ENCODE measurements around the gene RAB5B.

Gene RAB5B, protein sequence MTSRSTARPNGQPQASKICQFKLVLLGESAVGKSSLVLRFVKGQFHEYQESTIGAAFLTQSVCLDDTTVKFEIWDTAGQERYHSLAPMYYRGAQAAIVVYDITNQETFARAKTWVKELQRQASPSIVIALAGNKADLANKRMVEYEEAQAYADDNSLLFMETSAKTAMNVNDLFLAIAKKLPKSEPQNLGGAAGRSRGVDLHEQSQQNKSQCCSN
- 15.6 to 52.4 reads per million in 2 donors for total RNA-seq

DNA sequence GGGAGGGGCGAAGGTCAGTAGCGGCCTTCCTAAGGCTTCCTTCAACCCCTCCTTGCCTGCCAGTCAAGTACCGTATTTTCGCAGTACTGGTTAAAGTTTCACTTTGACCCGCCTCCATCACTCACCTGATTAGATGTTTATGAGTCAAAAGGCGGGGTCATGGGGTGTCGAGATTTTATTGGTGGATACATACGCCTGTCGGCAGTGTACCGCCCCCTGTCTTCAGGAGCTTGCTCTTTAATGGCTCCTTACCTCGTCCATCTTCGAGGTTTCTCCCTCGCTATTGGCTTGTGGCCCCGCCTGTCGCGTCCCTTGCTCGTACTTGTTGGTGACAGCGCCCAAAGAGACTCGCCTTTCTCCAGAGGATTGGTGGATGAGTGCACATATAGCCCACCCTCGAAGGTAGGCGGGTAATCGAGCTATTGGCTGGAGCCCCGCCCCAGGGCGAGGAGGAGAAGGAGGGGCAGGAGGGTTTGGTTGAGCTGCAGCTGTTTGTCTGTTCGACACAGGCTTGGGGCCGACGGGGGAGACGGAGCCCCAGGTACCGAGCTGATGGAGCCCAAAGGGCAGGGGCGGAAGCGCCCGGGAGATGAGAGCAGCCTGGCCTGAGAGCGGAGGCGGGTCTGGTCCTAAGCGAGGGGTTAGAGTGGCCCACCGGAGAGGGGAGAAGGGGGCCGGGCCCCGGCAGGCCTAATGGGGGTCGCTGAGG is at the start of gene RAB5B:
Gene RAB5B (plus strand): TSS at position 480 of the 709 bp plus-strand sequence. CDS start 12,883 bp downstream, outside the sequence.
- peak; percentile 87 to 100 (median 97) for DNase-seq

DNA sequence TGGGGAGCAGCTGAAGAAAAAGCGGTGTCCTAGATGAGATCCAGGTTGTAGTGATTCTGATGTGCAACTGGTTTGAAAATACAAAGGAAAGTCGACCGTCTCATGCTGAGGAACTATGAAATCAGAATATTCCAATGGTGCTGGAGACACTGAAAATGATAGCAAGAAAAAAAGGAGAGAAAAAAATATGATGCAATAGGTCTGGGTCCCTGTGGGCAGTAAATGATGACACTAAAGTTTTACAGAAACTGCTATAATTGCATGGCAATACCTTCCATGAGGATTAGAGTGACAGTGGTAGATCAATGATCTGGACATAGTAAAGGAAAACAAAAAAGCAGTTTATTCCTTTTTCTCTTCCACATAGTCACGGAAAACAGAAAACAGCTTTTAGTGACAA is 48.5 kb upstream of the RAB5B start:
- DNase-seq = no peak

DNA sequence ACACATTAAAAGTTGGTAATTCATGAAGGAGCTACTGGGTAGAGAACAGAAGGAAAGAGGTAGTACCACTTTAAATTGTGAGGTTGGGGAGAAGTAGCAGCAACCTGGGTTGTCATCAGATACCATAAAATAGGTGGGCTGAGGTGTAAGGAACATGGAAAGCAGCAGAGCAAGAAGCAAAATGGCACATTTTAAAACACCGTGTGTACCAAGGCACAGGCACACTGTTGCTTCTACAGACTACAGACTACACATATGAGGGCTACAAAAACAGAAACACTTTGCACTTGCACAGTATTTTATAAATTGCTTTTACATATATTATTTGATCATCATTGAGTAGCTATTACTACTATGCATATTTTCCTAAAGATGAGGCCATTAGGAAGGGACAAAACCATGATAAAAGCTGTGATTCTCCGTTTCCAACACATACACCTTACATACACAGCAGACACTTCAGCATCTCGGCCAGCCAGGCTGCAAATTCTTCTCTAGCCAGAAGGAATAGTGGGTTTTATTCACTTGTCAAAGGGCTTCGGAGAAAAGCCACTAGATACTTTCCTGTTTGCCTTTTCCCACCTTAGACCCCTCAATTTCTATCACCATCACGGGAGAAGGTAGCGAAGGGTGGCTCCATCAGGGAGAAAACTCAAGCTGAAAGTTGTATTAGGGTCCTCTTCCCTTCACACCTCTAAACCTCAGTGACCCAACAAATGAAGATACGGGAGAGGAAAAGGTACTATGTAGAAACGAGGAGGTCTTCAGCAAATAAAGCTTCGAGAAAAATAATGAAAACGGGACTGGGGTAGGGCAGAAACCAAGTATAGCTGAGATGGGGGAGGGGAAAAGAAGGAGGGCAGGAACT is 47.8 kb upstream of the RAB5B start:
- peak in 1 of 5 experiments; percentile 42 for DNase-seq

DNA sequence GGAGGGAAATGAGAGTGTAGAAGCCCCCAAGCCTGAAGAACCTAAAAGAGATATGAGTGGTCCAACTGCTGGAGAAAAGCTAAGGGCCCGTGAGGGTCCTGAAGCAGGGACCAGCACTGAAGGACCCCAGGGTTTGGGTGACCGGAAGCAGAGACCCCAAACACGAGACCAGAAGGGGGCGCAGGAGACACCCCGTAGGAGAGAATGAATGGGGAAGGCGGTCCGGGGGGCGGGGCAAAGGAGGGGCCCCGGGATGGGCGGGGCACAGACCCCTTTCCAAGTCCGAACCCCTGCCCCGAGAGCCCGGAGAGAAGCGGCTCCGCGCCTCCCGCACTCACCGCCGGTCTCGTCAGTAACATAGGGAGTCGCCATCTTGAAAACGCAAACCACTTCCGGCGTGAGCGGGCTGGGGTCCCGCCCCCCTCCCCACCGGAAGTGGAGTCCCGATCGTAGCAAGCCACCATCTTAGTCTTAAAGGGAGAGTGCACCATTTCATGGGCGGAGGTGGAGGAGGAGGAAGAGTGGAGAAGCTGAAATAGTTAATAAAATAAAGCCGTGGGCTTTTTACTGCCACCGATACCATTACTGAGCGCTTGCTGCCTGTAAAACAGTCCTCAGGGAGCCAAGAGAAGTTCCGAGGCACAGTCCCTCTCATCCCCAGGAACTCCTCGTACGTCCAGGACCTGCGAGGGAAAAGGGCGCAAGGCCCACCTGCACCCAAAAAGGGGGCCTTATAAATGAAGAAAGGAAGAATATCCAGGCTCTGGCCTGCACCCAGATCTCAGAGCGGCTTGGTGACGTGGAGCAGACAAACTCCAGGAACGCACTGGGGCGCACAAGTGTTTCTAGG is 46.9 kb upstream of the RAB5B start:
- DNase-seq = peak; percentile 76 to 98 (median 83)

DNA sequence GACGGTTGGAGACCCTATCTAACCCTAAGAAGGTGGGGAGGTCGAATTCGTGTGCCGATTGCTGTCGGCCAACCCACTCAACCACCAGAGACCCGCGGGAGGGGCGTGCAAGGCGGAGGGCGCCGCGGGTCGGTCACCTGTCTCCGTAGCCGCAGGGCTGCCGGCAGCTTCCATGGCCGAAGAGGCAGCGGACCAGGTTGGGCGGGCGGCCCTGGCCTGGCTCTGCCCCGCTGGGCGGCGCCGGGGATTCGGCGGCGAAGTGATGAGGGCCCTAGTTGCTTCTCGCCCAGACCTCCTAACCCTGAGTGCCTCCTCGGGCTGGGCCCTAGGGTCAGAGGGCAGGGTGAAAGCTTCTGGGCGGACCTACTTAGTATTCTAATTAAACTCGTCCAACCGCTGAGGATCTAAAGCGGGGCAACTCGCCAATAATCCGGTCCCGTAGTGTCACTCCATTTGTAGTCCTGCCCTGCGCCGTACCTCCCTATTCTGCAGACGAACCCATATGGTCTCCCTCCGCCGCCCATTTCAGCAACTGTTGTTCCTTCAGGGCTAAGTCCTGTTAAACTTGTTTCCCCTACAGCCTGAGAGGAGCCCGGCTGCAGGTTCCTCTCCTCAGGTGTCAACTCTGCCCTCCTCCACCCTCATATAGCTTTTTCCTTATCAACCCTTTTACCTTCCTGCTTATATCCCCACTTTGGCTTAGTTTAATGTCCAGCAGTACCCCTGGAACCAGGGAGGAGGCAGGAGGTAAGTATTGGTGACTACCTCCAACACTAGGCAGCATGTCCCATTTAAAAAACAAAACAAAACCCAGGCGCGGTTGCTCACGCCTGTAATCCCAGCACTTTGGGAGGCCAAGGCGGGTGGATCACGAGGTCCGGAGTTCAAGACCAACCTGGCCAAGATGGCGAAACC is 46.0 kb upstream of the RAB5B start, which contains the start of gene PYM1:
Gene PYM1 (minus strand): TSS at position 307 of the 915 bp plus-strand sequence. CDS start 133 bp downstream, at position 174.
- DNase-seq = peak; percentile 26 to 94 (median 48)

DNA sequence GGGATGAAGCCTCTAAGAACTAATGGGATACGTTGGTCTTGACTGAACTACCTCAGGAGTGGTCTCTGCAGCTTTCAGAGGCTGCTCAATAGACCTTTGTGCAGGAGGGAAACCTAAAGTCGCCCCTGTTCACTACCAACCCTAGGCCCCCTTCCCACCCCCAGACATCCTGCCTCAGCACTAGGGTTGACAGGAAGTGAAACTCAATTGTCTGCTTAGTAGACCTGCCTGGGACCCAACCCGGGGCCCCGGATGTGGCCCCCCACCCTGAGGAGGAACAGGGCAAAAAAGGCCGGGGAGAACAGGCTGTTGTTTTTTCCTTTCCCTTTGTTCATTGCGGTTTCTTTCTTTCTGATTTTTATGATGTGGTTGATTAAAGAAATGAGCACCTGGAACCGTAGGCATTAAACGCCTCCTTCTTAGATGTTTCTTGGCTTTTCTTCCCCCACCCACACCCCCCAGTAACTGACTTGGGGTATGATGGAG is 44.5 kb upstream of the RAB5B start:
- DNase-seq = peak; percentile 62 to 97 (median 86)

DNA sequence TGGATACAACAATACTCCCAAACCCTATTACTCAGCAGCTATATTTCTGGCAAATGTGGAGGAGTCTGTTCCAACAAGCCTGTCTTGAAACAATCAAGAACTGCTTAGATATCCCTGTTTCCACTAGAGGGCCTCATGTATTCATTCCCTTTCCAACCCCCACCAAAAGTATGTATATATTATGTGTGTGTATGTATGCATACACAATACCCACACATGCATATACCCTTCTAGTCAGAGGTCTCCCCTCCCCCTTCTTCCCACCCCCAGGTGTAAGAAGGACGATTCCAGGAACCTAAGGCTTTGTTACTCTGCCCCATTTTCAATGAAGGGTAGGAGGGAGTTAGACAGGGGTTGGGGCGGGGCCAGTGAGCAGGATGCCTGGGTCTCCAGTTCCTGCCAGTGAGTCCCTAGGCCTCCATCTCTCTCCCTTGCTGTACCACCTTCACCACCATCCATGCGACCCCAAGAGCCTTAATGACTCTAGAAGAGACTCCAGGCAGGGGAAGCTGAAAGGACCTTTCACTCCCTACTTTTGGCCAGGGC is 43.0 kb upstream of the RAB5B start, which contains the start of gene DGKA:
Gene DGKA (plus strand): TSS at position 392 of the 546 bp plus-strand sequence. CDS start 5,342 bp downstream, outside the sequence.
- DNase-seq = peak in 4 of 5 experiments; percentile 46 to 89 (median 68)

DNA sequence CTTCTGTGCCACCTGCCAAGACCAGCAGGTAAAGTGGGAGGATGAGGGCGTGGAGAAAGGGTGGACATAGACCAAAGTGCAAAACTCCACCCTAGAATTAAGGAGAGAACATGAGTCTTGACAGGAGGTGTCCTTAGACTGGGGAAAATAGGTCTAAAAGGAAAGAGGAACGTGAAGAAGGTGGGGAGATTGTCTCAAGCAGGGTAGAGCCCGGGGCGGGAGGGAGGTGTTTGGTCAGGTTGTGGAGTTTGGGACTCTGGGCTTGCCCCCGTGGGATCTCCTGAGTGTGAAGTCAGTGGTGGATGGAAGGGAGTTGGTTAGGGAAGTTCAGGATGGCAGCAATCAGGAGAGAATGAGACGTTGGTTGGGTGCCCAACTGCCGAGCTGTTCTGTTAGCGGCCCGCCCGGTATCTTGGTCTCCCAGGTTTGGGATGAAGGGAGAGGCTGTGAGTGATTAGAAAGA is 42.5 kb upstream of the RAB5B start:
- no peak for DNase-seq

DNA sequence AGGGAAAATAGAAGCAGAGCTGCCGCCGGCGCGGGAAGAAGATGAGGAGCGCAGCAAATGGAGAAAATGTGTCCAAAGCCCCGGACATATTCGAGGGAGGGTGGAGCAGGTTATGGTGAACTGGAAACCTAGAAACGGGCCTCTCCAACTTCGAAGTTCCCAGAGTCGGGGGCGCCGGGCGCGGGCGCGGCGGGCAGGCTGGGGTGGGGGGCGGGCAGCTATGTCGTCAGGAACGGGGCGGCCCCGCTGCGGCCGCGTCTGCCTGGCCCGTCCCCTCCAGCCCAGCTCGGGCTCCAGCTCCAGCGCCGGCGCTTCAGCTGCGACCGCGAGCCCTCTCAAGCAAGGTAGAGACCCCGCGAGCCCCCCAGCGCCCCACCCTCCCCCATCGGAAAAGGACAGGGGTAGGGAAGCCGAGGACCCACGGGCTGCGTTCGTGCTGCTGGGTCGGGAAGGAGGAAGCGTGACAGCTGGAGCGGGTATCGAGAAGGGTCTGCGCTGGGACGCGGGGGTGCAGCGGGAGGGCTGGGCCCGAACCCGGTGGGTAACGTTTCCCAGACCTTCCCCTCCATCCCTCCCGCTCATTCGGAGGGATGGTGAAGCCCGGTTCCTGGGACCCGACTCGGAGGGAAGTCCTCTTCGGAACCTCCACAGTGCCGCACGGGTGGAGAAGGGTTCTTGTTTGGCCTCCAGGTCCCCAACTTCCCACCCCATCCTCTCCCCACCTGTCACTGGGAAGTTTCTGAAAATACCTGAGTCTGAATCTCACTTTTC is 41.9 kb upstream of the RAB5B start:
- peak in 3 of 5 experiments; percentile 12 to 62 (median 23) for DNase-seq

DNA sequence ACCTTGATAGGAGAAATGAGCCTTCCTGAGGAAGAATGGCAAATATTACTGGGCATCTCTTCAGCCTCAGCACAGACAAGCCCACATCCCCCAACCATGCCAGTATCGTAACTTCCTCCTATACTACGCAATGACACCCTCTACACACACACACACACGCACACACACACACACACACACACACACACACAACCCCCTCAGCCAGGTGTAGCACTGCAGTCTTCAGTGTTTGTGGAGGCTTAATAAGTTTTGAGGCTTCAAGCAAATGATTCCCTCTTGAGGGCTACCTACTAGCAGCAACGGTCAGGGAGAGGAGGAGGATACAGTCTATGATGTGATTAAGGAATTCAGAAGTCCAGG is 41.3 kb upstream of the RAB5B start:
- peak in 3 of 5 experiments; percentile 34 to 93 (median 47) for DNase-seq

DNA sequence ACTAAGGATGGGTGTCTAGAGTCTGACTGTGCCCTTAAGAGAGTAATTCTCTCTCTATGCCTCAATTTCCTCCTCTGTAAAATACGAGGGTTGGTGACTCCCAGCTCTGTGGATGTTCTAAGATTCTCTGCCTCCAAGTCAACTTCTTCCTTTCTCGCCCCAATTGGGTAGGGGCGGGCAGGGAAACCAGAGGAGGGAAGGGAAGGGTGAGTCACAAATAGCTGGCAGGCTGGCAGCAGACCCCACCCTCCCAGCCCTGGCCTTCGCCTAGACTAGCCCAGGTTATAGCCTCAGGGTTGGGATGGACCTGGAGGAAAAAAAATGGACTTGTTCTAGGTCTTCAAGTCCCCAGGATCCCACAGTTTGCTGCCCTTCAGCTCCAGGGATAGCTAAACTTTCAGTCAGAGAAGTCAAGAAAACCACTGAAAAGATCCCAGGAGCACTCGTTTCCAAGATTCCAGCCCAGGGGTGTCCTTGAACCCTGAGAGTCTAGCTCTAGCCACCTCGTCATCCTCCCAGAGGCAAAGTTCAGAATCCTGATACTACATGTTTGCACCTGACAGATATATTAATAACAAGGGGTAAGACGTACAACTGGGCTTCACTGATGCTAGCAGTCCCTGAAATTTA is 40.6 kb upstream of the RAB5B start:
- DNase-seq = no peak

DNA sequence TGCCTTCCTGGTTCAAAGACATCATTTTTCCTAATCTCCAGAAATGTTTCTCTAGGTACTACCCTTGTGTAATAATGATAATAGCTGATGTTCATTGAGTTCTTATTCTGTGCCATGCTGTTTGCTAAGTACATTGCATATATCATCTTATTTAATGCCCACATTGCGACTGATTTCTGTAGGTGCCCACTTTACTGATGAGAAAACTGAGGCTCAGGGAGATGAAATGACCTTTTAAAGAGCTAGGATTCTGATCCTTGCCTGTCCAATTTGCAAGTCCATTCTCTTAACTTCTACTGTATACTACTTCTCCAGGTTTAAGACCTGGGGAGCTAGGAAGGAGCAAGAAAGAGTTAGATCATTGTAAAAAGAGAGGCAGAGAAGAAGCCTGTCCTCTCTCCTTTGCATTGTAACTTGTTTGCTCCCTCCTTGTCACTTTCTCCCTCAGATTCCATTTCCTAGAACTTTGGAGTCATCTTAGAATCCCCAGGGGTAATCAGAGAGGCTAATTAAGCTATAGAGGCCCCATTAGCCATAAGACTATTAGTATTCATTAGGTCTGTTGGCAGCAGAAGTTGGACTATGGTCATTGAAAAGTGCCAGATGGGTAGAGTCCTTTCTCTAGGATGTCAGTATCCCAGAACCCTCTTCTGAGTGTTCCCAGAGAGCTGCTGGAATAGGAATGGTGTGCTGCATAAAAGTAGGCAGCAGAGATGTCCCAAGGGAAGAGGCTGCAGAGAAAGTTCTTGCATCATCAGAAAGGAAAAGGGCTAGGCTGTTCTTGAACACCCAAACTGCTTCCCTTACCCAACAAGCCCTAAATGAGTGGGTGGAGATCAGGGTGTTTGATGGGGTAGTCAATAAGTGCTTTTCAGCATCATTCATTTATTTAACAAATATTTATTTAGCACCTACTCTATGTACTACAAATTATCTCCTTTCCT is 39.8 kb upstream of the RAB5B start:
- DNase-seq = no peak

DNA sequence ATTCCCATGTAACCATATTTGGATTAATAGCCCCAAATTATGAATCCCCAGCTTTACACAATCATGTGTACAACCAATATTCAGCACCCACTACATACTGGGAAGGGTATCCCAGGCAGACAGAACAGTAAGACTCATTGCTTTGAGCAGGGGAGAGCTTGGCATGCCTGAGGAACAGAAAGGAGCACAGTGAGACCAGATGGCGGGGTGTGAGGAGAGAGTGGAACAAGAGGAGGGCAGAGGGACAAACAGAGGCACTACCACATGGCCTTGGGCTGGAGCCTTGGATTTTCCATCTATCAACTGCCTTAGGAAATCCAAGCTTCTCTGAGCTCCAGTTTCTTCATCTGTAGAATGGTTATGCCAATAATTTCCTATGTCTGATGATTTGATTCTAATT is 39.1 kb upstream of the RAB5B start:
- DNase-seq = no peak

DNA sequence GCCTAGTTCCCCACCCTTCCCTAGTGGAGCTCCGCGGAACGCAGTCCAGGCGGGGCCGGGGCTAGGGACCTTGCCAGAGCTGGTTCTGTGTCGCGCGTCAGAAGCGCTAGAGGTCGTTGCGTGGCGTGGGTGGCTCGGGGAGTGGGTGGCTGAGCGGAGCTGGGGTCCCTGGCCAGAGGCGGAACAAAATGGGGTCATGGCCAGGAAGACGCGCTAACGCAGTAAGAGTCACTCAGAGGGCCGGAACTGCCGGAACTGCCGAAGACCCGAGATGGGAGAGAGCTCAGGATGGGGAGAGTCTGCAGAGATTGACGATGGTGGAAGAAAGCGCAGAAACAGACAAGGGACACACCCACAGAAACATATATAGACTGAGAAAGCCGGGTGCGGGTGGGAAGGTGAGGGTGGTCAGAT is 38.1 kb upstream of the RAB5B start:
- DNase-seq = peak in 2 of 5 experiments; percentile 9 to 41

DNA sequence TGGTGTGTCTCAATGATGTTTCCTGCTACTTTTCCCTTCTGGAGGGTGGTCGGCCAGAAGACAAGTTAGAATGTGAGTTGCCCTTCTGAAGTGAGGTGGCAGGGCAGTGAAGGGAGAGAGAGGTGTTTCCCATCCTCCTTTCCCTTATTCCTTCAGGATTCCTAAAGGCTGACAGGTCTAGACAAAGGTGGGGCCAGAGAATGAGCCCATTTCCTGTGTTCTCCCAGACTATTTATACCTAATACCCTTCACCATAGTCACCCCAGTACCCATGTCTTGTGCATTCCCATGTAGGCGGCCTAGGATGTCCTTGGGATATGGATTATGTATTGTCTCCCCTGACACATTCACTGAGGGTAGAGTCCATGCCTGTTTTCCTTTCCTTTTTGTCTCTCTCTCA is 35.9 kb upstream of the RAB5B start:
- DNase-seq = no peak

DNA sequence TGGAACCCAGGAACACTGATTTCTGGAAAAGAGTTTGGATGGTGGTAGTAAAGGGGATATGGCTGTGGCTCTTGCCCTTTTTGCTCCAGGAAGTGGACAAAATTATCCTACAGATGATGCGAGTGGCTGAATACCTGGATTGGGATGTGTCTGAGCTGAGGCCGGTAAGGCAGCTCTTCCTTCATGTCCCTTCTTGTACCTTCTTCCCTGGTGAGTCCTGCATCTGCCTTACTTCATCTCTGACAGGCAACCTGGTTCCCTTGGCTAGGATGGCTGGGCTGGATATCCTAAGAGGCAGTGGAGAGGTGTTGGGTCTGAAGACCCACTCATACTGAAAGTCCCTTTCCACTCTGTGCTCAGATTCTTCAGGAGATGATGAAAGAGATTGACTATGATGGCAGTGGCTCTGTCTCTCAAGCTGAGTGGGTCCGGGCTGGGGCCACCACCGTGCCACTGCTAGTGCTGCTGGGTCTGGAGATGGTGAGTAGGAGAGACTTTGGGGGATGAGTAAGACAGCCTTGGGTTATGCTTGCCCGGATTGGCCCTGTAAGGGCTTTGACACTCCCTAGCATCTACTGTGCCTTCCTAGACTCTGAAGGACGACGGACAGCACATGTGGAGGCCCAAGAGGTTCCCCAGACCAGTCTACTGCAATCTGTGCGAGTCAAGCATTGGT is 34.9 kb upstream of the RAB5B start:
- no peak for DNase-seq
